HuH-7 (cell line): ENCODE results near the gene LRRIQ3.
"Not testable (repeated sequence)": the region's sequence is repeated elsewhere in the genome, so short reads cannot be mapped to it uniquely, and the experiment has no call there.

Experiments
- DNase-seq: peaks from one replicate; pipeline ENCODE4 v3.0.0; 2011; ENCODE audit warnings: low spot score

Gene LRRIQ3, protein sequence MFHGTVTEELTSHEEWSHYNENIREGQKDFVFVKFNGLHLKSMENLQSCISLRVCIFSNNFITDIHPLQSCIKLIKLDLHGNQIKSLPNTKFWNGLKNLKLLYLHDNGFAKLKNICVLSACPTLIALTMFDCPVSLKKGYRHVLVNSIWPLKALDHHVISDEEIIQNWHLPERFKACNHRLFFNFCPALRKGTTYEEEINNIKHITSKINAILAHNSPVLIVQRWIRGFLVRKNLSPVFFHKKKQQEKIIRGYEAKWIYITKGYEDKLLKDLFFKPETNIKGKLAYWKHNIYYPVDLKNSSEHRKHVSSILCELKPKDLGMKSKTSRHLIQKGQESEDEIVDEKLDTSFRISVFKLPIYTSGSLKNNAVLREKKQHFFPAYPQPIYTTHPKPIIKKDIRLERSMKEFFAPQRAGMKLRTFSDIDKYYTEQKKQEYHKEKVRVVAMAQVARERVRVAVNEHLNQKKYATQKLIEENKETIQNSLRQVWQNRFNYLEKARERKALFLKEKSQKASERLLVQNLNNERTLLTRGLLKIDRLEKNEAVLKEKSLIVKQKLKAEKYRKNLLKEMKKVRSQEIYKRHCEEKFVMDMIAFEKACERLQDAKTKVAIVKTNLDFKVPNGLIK

DNA sequence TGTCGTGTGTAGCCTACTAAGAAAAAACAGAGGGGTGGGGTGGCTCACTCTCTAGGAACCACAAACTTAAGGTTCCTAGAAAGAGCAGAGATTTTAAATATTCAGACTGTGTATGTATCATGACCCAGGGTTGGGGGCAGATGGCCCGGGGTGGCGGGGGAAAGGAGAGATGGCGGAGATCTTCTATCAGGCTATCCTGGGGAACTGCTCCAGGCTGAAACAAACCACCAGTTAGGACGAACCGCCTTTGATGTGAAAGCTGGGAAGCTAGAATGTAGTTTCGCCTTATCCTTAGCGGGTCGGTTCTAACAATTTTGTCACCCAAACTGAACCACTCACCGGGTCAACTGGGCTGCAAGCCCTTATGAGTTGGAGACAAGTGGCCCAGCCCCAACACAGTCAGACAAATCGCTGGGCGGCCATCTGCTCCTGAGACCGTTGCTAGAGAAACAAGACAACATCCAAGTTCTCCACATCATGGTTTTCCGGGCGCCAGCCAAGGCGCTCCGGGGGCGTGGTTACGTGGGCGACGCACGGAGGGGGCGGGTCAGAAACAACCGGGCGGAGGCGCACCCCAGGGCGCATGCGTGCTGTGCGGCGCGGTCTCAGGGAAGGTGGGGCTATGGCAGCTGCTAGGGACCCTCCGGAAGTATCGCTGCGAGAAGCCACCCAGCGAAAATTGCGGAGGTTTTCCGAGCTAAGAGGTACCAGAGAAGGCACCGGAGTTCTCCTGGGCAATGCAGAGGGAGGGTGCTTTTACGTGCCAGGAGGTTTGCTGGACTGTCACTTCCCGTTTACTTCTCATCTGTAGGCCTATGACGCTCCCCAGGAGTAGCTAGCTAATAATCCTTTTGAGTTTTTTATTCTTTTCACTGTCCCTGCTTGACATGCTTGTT is at the start of gene LRRIQ3, which contains the start of gene FPGT:
TSS of gene LRRIQ3 (minus strand) at position 520 of the 896 bp plus-strand sequence. CDS start 14,492 bp downstream, outside the sequence.
TSS of gene FPGT (plus strand) at position 586 of the 896 bp plus-strand sequence. CDS start at position 623, 37 bp downstream.
- peak; percentile 82 for DNase-seq

DNA sequence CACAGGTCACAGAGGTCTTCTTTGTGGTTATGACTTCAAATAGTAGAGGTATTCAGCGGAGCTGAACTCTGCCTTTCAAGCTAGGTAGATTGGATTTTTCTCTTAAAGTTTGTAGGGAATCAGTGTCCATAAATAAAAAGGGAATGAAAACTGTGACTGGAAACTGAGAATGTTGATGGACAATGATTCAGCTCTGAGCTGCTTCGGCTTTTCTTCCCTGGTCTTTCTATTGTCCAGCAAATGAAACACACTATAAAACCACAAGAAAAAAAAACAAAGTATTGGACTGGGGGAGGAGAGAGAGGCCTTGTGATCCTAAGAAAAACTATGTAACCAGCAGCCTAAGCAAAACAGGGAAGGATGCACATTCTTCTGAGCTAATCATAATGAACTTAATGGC is 48.3 kb upstream of the LRRIQ3 start:
- no peak for DNase-seq

DNA sequence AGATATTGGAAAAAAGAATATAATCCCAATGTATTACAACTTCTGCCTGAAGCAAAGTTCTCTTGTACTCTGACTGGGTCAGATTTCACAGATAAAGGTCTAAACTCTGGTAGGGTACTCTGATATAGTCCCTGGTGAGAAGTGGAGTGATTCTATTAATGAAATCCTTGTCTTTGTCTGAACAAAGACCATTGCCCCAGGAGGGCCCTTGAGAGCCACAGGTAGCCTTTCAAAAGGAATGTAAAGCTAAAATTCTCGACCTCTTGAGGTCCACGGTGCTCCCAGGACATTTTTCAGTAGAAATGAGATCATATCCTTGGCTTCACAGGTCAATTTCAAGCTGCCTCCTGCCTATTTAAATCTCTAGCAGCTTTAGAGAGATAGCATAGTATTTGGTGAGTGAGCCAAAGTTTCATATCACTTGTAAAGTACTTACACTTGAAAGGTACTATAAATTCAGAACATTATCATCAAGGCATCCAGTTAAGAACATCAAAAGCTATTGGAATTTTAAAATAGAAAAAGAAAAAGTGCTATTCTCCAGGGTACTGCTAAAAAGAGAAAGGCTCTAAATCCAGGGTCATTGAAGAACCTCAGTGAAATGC is 47.3 kb upstream of the LRRIQ3 start:
- DNase-seq: no peak

DNA sequence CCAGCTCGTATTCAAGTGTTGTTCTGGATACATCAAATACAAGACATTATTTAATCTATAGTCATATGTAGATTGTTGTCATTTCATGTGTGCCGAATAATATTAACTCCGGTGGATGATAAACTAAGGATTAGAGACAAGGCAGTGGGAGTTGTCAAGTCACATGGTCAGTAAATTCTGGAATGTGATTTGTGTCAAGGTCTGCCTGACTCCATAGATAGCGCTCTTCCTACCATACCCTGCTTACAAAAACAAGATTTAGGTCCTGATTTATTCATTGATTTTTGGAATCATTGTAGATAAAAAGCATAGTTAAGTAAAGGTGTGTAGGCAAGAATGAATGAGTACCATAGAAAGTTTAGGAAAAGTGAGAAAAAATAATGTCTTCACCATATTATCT is 39.8 kb upstream of the LRRIQ3 start:
- no peak for DNase-seq

DNA sequence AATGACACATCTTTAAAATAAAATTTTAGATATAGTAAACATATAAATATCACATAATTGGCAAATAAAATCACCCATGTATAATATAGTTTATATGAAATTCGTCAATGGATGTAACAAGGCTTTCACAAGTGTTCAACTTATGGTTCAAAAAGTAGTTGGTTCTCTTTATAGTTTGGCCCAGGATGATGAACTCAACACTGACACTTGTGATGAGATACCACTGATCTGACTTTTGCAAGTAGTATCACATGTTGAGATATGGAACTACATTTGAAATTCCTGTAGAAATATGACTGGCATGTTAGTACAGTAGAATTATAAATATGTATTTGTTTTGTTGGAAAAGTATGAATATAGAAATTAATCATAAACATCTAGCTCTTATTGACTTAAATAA is 39.1 kb upstream of the LRRIQ3 start:
- no peak for DNase-seq

DNA sequence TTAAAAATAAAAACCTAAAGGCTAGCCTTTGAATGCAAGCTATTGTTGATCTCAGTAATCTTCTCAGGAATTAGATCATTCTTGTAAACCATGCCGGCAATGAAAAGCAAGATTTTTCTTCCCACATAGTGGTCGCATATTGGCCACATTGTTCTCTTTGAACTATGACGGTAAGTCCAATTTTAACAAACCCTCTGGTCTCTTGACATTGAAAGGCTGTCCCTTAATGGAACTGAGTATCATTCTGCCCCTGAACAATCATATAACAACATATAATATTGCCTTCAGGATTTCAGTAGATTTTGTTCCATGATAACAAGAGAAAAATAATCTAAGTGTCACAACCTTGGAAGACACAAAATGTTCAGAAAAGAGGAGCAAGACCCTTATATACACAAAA is 38.5 kb upstream of the LRRIQ3 start:
- DNase-seq: no peak

DNA sequence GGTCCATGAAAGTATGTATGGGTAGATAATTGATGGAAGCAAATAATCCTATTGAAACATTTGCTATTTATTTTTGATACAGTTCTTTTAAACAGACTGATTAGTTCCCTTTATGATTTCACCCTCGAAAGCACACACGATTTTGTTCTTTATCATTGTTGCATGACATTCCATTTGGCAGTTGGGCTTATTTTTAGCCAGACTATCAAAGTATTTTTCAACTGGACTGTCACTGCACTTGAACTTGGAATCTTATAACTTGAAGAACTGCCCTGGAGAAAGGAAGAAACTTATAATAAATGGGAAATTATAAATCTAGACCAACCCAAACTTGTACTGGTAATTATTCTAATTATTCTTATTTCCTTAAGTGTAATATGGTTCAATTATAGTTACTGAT is 37.2 kb upstream of the LRRIQ3 start, which contains the start of gene TNNI3K:
TSS of gene TNNI3K (plus strand) at position 235 of the 400 bp plus-strand sequence. CDS start at position 300, 65 bp downstream.
- DNase-seq: no peak

DNA sequence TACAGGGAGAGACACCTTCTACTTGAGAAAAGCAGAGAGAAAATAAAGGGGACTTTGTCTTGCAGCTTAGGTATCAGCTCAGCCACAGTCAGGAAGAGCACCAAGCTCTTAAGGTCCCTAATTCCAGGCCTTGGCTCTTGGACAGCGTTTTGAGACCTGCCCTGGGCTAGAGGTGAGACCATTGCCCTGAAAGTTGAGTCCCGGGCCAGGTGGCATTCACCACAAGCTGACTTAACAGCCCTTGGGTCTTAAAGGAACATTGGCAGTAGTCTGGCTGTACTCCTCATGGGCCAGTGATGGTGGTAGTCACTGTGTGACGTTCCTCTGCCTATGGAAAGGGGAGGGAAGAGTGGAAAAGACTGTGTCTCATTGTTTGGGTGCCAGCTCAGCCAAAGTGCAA is 25.5 kb upstream of the LRRIQ3 start:
- DNase-seq: no peak

DNA sequence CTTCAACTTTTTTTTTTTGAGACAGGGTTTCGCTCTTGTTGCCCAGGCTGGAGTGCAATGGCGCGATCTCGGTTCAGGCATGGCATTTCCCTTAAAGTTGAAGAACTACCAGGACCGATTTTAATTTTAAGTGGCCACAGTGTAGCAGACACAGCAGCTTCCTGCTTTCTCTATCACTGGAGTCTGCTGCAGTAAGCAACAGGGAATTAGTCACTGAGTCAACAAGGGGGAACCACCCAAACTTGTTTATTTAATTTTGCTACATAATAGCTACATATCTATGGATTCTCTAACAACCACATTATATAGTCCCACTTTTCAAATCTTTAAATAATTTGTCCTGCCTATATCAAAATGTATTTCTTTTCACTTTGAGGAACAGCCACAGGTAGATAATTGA is 24.7 kb upstream of the LRRIQ3 start:
- DNase-seq: no peak

DNA sequence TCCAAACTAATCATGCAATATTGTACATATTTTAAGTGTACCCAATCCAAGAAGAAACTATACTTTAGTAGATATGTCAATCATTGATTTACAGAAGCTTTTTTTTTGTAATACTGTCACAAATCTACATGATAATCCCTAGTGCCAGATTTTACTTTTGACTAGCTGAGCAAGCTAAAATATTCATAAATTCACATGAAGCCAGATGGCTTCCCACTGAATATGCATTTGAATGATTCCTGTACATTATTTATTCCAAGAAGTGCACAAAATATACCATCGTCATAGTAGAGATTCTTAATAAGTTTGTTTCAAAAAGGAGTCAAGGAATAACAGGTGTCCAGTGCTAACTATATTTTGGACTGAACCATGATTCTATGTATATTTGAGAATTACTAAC is 17.3 kb upstream of the LRRIQ3 start:
- DNase-seq: no peak

DNA sequence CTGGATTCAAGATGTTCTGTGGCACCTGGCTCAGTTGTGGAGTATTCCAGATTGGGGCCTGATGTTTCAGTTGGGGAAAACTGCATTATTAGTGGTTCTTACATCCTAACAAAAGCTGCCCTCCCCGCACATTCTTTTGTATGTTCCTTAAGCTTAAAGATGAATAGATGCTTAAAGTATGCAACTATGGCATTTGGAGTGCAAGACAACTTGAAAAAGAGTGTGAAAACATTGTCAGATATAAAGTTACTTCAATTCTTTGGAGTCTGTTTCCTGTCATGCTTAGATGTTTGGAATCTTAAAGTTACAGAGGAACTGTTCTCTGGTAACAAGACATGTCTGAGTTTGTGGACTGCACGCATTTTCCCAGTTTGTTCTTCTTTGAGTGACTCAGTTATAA is 7.3 kb upstream of the LRRIQ3 start:
- DNase-seq: no peak

DNA sequence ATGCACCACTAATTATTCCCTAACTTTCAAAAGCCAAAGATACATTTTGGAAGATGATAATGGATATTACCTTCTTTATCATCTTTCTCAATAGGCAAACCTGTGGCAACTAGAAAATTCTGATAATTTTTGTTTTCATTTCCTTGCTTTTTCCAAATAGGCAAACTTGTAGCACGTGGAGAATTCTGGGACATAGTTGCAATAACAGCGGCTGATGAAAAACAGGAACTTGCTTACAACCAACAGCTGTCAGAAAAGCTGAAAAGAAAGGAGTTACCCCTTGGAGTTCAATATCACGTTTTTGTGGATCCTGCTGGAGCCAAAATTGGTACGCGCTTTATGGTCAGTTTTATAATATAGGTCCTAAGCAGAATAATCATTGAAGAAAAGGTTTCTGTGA is 1.5 kb upstream of the LRRIQ3 start:
- DNase-seq: no peak

DNA sequence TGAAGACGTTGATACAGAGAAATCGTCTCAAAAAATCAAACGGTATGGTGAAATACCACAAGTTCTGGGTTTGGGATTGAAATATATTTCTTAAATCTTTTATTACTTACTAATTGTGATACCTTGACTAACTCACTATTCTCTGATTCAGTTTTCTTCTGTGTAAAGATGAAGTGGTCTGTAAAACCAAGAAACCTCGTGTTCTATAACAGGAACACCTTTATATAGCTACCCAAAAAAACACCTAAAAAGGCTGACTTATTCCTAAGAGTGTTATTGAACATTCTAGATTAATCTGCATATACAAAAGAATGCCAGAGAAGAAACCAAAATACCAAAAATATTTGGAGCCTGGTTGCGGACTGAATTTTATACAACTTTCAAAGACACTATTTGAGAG is 721 bp downstream of the LRRIQ3 start:
- no peak for DNase-seq

DNA sequence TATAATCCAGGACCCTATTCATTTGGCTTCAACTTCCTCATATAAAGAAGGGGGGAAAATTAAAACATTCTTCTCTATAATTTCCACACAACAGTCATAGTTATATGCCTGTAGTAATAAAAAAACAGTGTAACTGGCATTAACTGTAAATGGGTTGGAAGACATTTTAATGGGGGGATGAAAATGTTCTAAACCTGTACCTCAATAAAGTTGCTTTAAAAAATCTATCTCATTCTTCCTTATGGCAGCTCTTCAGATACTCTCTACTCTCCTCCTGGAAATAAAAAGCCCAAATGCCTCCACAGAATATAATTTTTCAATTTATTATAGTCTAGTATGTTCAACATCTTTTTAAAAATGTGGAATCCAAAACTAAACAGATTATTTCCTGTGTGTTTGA is 2.6 kb downstream of the LRRIQ3 start:
- no peak for DNase-seq

DNA sequence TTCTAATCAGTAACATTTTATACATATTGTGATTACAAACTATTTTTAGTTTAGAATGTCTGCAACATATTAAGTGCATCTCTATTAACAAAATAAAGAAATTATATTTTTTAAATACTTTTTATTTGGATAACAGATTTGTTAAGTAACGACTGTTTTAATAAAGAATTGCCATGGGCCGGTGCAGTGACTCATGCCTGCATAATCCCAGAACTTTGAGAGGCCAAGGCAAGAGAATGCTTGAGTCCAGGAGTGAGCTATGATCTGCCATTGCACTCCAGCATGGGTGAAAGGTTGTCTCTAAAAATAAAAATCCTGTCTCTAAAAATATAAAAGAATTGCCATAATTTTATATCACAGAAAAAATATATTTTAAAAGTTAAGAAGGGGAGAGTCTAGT is 4.1 kb downstream of the LRRIQ3 start:
- DNase-seq: no peak

DNA sequence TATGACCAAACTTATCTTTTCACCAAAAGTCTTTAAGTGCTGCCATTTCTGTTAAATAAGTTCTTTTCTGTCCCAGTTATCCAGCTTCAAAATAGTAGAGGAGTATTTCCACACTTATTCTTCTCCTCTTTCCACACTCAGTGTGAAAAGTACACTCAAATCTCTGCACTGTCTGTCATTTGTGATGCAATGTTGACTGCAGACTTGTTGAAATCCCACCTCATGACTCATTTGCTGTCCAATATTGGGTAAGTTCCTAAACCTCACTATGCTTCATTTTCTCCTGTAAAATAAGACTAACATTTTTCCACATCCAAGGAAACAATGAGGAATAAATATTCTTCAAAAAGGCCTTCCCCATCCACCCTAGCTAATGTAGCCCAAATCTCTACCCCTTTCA is 17.5 kb downstream of the LRRIQ3 start:
- no peak for DNase-seq

DNA sequence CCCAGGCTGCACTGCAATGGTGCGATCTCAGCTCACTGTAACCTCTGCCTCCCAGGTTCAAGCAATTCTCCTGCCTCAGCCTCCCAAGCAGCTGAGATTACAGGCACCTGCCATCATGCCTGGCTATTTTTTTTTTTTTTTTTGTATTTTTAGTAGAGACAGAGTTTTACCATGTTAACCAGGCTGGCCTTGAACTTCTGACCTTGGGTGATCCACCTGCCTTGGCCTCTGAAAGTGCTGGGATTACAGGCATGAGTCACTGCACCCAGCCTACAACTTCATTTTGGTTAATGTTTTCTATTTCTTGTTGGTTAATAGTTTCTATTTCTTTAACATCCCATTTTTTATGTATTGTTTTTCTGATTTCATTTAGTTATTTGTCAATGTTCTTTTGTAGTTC is 23.6 kb downstream of the LRRIQ3 start:
- DNase-seq: not testable (repeated sequence)

DNA sequence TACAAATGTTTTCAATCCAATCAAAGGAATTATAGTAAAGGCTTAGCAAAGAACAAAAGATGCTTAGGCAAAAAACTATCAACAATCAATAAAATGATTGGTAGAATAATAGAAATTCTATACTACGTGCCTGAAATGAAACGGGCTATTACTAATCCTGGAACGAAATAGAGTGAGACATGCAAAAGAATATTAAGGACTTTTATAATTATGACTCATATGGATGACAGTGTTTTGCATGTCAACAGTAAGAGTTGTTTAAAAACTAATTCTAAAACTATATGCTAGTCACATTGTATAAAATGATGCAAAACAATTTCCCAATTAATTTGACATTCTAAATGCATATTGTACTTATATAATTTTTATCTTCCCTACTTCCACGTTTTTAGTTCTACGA is 35.6 kb downstream of the LRRIQ3 start:
- no peak for DNase-seq

DNA sequence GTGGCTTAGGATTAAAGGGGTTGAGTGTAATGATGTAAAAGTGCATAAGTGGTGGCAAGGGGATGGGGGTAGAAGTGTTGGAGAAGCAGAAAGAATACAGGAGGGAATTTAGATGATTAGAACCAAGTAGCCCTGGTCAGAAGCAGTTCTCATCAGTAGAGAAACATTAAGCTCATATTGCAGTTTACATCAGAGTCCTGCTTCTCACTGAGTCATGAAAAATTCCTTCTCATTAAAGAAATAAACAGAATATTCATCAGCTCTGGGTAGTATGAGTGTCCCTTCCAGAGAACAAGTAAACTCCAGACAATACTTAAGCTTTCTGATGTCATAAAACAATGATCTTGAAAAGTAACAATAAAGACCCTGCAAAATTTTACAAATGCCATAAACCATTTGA is 36.5 kb downstream of the LRRIQ3 start:
- no peak for DNase-seq

DNA sequence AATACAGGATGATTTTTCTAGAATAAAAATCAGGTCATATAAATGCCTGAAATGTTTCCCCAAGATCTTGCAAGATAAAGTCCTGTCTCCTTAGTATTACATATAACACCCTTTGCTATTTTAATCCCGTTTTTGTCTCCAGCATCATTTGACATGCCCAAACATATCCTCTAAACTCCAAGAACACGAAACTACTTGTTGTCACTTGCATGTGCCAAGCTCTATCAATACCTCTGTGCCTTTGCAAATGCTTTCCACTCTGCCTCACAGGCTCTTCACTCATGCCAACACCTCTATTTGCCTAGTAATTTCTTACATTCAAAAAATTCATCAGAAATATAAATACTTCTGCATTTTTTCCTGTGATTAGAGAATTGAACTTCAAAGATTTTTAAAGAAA is 37.9 kb downstream of the LRRIQ3 start:
- no peak for DNase-seq

DNA sequence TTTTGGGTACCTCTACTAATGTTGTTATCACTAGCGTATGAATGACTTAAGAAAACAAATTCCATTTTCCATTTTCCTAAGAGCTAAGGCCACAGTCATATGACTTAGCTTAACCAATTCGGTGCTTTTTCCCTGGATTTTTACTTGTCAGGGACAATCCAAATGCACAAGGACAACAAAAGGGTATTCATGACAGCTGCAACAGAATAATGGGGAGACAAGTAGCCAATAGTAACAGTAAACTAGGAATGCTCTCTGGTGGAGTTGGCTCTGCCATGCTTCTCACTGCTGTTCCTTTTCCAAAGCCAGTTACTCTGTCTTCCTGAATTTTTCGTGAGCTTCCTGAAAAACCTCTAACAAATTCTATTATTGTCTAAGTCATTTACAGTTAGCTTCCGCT is 52.9 kb downstream of the LRRIQ3 start:
- DNase-seq: no peak

DNA sequence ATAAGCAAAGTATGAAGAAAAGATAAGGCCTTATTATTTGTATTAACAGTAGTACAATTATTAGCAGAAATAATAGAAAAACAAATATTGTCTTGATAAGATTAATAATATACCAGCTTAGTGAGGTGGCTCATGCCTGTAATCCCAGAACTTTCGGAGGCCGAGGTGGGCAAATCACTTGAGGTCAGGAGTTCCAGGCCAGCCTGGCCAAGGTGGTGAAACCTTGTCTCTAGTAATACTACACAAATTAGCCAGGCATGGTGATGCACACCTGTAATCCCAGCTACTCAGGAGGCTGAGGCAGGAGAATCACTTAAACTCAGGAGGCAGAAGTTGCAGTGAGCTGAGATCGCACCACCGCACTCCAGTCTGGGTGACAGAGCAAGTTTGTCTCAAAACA is 80.6 kb downstream of the LRRIQ3 start:
- not testable (repeated sequence) for DNase-seq
